WTC11 (cell line): ENCODE measurements around the gene FRS3.

Experiments used
- CTCF ChIP-seq: fragments of 200-600 bp; IDR thresholded peaks from 2 replicates; pipeline ENCODE4 v1.8.0; 2022; ENCODE audit warnings: antibody characterized with exemption
- MAX ChIP-seq: sonication (generic); formaldehyde crosslinking; IDR thresholded peaks from 2 replicates; pipeline ENCODE4 v1.8.0; 2022; ENCODE audit warnings: mild to moderate bottlenecking, missing genetic modification reagents
- TEAD4 ChIP-seq: sonication (generic); formaldehyde crosslinking; IDR thresholded peaks from 2 replicates; pipeline ENCODE4 v1.8.0; 2022; ENCODE audit warnings: mild to moderate bottlenecking, missing genetic modification reagents
- USF1 ChIP-seq: sonication (generic); formaldehyde crosslinking; IDR thresholded peaks from 2 replicates; pipeline ENCODE4 v1.8.0; 2022; ENCODE audit warnings: mild to moderate bottlenecking, missing genetic modification reagents
- USF2 ChIP-seq: sonication (generic); formaldehyde crosslinking; IDR thresholded peaks from 2 replicates; pipeline ENCODE4 v1.8.1; 2023; ENCODE audit warnings: mild to moderate bottlenecking, missing genetic modification reagents, moderate library complexity

- TF ChIP-seq TEAD4 (CRISPR knock-in tag), result no peak
- no peak for TF ChIP-seq CTCF
- TF ChIP-seq USF1 (CRISPR knock-in tag), result no peak
- no peak for TF ChIP-seq MAX (CRISPR knock-in tag)
- TF ChIP-seq USF2 (CRISPR knock-in tag), result no peak
These were observed 6.2 kb upstream of the FRS3 start for GRCh38 chr6:41785689-41786450.
